Bronchial epithelial cell (primary cell): ENCODE results near the gene MMEL1. TPM values are rescaled to one million over a fixed set of nuclear protein-coding genes. Genes with fewer than 3 reads are reported as not detected.

ENCODE experiments used
- DNase-seq: peaks from one replicate; pipeline ENCODE4 v3.0.0-alpha.2; 2010; ENCODE audit warnings: low read depth
- FAIRE-seq: peaks from 2 replicates; lab custom pipeline; 2011; peaks lifted over from hg19 to GRCh38; lab: Jason Lieb, UNC
- H3K27me3 ChIP-seq: 2 replicates; pipeline ENCODE4 v1.5.1; 2011; ENCODE audit warnings: low read length; ENCODE audit not compliant: control insufficient read depth, insufficient read depth
- H3K36me3 ChIP-seq: 2 replicates; pipeline ENCODE4 v1.5.1; 2011; ENCODE audit warnings: low read length; ENCODE audit not compliant: control insufficient read depth, insufficient read depth
- H3K4me3 ChIP-seq: 2 replicates; pipeline ENCODE4 v1.5.1; 2011; ENCODE audit warnings: mild to moderate bottlenecking, low read depth, low read length, control low read depth
- CTCF ChIP-seq: IDR thresholded peaks from 2 replicates; pipeline ENCODE4 v1.5.1; 2011; ENCODE audit warnings: mild to moderate bottlenecking, moderate library complexity, low read length, control low read depth, inconsistent platforms; ENCODE audit not compliant: insufficient read depth, severe bottlenecking
- total RNA-seq: library from RNA; depleted of rRNA; stranded (reverse); fragments of >200 nt; gene quantifications from 2 replicates; pipeline ENCODE4 v1.2.1, GENCODE V29; 2014

MMEL1 gene
- total RNA-seq, 1 donor from 2014 or later: not detected

GRCh38 chr1:2561898-2562895 is 70.6 kb downstream of the MMEL1 start:
- Histone ChIP-seq H3K27me3 (peaks cover 5% of the 10 kb centered on the region), H3K4me3 (no peak overlapping the region), H3K36me3 (no peaks in the 10 kb centered on the region)
- TF ChIP-seq CTCF: peak; percentile 64
- DNase-seq: no peak
- no peak for FAIRE-seq

- no peaks in the 10 kb centered on the region for H3K36me3 ChIP-seq
- TF ChIP-seq CTCF: no peak
- no peak for FAIRE-seq
- H3K27me3 ChIP-seq: peaks cover 5% of the 10 kb centered on the region
- DNase-seq: no peak
- no peak overlapping the region for H3K4me3 ChIP-seq
Observed at GRCh38 chr1:2561446-2561845, 71.4 kb downstream of the MMEL1 start.

- no peak overlapping the region for H3K4me3 ChIP-seq
- no peaks in the 10 kb centered on the region for H3K27me3 ChIP-seq
- TF ChIP-seq CTCF: no peak
- no peaks in the 10 kb centered on the region for H3K36me3 ChIP-seq
- FAIRE-seq (no peak), DNase-seq (no peak)
Observed at GRCh38 chr1:2560299-2561073, 72.3 kb downstream of the MMEL1 start.

- H3K27me3 ChIP-seq: no peaks in the 10 kb centered on the region
- FAIRE-seq: no peak
- H3K4me3 ChIP-seq: no peak overlapping the region
- no peaks in the 10 kb centered on the region for H3K36me3 ChIP-seq
- no peak for TF ChIP-seq CTCF
- DNase-seq: no peak
Observed at GRCh38 chr1:2559509-2560298, 73.1 kb downstream of the MMEL1 start.

- no peak overlapping the region for H3K4me3 ChIP-seq
- H3K36me3 ChIP-seq: no peaks in the 10 kb centered on the region
- no peak for TF ChIP-seq CTCF
- FAIRE-seq (peak; percentile 75), DNase-seq (no peak)
- no peaks in the 10 kb centered on the region for H3K27me3 ChIP-seq
Observed at GRCh38 chr1:2558861-2559260, 74.0 kb downstream of the MMEL1 start.
